HG03521 (cell line): ENCODE data around the gene HABP4.

Source experiments
- ATAC-seq: cut with Tn5 transposase; IDR thresholded peaks from one replicate; pipeline ENCODE4 v1.9.1; 2021; ENCODE audit warnings: mild to moderate bottlenecking, moderate library complexity; ENCODE audit not compliant: unreplicated experiment

The HABP4 gene

DNA sequence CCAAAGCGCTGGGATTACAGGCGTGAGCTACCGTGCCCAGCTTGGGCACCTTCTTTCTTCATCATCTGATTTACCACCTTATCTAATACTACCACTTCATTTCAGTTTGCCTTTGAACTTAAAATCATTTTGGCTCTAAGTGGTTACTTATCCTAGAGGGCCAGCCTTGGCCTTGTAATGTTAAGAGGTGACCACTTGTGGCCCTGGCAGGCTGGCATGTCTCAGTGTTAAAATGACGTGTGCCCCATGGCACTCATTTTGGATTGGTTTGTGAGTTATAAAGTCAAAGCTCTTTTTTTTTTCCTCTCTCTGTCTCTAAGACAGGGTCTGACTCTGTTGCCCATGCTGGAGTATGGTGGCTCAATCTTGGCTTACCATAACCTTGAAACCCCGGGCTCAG, 17.8 kb downstream of the HABP4 start:
- no peak for ATAC-seq

DNA sequence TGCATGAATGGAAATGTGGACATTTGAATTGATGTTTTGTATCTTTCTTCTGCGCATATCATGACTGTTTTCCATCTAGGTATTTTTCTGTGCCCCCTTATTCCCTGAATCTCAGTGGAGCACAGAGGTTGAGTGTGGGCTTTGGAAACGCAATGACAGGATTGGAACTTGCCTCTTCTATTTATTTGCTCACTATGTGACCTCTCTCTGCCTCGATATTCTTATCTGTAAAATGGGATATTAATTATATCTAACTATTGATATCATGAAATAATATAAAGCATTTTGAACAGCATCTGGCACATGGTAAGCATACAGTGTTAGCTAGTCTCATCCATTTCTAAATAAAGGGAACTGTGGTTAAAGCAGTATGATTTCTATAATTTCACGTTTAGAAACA, 26.0 kb downstream of the HABP4 start:
- no peak for ATAC-seq

DNA sequence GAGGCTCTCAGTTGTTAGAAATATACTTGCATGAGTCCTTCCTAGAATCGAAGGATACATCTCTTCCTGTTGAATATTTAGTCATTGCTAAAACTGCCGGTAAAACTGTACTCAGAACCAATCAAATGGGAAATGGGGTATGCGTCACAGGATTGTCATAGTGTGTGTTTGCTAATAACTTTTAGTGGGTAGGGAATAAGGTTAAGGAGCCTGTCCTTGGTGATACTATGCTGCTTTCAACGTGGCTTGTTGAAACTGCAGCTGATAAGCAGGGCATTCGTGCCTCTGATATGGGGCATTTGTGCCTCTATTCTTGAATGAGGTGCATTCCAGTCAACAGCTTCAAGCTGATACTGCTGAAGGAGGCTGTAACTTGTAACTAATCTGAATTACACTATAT, 26.6 kb downstream of the HABP4 start:
- ATAC-seq, result no peak

DNA sequence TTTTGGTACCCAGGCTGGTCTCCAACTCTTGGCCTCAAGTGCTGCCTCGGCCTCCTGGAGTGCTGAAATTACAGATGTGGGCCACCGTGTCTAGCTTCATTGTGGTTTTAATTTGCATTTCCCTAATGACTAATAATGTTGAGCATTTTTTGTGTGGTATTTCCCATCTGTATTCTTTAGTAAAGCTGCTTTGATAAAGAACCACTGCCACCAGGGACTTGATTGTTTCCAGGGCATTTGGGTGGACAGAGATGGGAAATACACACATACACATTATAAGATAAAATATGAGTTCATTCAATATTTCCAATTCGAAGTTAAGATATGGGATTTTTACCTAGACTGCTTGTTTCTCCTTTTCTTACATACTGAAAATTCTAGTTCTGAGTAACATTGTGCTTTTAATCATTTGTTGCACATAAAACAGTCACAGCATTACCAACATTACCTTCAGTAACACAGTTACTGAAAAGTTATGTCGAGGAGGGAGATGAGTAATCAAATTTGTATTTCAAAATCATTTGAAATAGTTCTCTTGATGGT, 28.9 kb downstream of the HABP4 start:
- ATAC-seq, result peak; percentile 64

DNA sequence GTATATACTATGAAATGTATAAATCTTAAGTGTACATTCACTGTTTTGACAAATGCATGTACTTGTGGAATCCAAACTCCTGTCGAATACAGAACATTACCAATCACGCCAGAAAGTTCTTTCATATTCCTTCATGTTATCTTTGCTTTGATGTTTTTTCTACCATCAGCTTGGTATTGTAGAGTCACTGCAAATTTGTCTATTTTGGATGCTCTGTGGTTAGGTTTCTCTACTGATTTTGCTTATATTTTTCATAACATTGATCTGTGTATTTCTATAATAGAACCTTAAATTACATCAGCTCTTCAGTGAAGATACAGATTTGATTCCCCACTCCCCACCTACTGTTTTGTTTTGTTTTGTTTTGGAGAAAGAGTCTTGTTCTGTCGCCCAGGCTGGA, 30.8 kb downstream of the HABP4 start:
- ATAC-seq, result no peak

DNA sequence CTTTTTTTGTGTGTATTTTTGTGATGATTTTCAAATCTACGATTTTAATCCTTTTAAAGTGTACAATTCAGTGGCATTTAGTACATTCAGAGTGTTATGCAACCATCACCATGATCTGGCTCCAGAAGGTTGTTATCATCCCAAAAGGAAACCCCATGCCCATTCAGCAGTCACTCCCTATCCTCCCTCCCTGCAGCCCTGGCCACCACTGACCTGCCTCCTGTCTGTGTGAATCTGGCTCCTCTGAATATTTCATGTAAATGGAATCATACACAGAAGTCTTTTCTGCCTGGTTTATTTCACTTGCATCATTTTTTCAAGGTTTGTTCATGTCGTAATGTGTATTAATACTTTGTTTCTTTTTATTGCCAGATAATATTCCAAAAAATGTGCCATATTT, 32.5 kb downstream of the HABP4 start:
- ATAC-seq, result no peak

DNA sequence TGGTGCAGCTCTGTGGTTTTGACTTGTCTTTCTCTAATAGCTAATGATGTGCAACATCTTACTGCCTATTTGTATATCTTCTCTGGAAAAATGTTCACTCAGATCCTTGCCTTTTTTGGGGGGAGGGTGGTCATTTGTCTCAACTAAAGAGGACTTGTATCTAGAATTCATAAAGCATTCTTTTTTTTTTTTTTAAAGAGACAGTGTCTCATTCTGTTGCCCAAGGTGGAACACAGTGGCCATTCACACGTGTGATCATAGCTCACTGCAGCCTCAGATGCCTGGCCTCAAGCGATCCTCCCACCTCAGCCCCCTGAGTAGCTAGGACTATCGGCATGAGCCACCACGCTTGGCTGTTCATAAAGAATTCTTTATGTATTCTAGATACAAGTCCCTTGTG, 33.2 kb downstream of the HABP4 start:
- no peak for ATAC-seq

DNA sequence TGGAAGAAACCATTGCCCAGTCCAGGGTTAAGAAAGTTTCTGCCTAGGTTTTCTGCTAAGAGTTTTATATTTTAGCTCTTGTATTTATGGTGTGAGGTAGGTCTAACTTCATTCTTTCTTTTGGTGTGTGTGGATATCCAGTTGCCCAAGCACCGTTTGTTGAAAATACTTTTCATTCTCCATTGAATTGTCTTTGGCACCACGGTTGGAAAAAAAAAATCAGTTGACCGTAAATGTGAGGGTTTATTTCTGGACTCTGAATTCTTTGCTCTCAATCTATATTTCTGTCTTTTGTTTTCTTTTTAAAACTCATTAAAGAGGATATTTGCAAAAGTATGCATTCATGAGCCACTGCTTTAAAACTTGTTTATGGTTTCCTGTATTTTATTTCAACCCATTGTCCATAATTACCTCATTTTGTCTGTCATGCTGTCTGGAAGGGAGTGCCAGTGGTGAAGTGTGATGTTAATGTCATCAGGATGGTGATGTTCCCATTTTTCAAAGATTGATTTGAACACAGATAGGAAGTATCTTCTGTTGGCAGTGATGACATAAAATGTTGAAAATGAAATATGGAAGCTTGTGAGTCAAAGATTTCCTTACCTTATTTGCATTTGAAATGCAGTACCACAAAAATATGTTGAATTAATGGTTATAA, 33.9 kb downstream of the HABP4 start:
- ATAC-seq, result no peak

DNA sequence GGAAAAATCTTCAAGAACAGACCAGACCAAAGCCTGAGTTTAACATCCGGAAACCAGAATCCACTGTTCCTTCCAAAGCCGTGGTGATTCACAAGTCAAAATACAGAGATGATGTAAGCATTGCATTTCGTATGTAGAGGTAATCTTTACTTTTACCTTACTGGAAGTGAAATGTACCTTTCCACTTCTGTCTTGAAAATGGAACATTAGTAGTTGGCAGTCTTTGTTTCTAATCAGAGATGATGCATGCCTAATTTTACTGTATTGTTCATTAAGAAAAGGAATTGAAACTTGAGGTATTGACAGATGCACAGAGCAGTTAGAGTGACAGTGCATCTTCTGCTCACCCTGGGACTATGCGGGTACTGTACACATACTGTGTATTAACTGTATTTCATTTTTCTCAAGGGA, 34.6 kb downstream of the HABP4 start:
- peak; percentile 94 for ATAC-seq

DNA sequence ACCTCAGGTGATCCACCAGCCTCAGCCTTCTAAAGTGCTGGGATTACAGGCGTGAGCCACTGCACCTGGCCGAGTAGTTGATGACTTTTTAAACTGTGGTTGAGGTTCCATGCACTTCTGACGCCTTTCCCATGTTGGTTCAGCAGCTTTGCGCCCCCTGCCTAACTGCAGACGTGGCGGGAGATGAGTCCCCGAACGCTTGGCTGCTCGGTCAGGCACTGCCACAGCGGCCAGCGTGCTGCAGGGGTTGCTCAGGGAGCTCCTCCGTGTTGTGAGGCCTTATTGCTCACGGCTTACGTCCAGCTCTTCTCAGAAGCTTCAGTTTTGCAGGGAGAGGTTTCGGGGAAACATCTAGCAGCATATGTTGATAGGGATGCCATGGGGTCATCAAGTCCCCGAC, 35.3 kb downstream of the HABP4 start:
- no peak for ATAC-seq

DNA sequence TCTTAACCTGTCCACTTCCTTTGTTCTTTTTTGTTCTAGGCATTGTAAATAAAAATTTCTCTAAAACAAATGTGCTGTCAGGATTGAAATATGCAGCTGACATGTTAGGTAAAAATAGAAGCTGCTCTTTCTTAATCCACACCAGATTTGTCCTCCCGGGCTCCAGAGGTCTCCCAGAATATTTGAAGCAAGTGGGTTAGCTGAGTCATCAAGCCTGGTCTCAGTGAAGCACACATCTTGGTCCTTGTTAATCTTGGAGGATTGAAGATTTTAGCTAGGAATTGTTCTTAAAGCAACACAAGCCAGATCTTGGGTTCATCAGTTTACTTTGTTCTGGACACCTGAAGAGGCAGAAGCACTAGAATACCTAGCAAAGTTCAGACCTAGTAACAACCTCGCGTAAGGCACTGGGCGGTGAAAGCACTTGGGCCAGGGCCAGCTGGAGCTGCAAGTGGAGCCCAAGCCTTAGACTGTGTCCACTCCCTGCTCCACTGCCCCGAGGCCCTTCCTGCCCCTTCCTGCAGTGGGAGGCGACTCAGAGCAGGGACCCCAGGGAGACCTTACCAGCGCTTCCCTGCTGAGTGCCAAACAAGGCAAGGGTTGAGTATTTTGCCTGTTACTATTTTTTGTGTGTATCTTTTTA, 36.5 kb downstream of the HABP4 start:
- no peak for ATAC-seq

DNA sequence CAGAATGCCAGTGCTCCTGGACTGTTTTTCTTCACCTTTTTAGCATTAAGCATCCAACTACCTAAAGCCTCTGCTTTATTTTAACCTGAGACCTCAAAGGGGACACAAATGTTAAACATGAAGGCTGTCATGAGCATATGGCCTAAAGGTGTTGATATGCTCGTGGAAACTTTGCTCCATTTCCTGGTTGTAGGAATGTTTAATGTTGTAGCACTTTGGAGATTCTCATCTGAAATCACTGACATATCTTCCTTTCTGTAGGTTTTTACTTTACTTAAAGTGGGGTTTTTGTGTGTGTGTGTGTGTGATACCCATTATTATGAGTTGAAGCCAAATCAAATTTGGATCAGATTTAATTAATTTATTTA, 37.0 kb downstream of the HABP4 start:
- ATAC-seq, result no peak

DNA sequence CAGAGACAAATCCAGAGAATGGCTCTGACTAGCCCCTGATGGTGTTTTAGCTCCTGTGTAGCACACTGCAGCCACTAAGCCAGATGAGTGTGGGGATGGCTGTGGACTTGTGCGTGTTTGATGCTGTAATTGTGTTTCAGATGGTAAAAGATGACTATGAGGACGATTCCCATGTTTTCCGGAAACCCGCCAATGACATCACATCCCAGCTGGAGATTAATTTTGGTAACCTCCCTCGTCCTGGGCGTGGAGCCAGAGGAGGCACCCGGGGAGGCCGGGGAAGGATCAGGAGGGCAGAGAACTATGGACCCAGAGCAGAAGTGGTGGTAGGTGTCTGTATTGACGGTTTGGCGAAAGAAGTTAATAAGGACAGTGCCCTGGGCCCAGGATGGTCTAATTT, 38.0 kb downstream of the HABP4 start:
- ATAC-seq, result no peak

DNA sequence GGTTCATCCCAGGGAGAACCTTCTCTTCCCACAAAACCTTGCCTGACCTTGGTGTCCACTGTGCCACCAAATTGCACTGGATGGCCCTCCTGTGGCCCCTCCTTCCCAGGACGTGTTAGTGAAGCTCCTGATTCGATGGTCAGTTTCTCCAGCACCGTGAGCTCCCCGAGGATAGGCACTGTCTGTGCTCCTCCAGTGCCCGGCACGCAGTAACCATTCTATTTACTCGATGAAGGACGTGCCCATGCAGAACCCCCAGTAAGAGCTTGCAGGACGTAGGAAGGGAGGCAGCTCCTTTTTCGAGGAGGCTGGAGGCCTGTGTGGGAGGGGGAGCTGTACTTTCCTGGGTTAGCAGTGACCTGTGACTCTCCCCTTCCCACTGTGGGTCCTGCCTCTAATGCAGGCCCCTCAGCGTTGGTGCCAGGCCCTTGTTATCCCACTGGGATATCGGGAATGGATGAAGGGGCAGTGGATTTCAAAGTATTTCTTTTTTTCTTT, 39.6 kb downstream of the HABP4 start:
- no peak for ATAC-seq

DNA sequence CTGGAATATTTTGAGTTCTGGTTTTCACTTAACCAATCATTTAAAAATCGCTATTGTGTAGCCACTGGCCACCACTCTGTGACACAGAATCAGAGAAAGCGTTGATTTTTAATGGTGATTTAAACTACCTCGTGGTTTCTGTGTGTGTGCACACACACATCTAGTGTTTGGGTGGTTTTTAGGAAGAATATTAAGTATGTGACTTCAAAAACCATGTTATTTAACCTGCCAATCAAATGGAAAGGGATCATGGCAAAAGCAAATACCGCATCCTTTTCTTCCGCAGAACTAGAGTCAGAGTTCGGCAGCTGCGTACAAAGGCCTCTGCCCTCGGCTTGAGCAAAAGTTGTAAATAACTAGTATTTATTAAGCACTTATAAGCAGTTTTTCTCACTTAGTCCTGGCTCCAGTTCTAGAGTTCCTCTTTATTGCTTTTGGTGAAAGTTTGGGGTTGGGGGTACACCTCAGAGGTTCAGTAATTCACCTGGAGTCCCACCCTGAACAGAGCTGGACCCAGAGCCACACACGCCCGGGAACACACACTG, 40.6 kb downstream of the HABP4 start:
- ATAC-seq, result no peak

DNA sequence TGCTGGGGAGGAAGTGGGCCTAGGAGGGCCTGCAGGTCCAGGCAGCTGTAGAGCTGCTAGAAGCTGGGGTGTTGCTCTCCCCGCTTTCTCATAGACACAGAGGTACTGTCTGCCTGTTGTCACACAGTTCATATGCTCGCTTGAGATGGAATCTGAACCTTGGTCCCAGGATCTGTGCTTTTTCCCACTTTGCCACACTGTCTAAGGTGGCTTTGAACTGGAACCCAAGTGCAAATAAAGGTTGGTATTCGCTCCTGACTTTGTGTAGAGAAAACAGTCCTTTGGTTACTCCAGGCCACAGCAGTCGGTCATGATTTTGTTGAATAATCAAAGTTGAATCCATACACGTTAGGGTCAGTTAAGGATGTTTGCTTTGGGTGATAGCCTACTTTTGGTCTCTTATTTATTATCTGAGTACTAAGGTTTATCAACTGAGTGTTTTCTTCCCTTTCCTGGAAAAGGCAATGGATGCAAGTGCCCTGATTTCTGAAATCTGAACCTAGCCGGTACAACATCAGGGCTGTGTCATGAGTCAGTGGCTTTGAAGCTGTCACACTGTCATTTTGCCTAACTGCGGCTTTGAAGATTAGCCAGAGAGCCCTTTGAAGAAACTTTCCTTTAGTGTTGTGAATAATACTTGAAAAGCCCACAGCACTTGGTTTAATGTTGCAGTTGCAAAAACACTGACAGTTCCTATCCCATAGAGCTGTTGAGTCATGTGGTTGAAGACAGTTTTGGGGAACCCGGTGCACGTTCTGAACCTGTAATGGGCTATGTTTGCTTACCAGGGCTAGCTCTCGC, 41.3 kb downstream of the HABP4 start:
- no peak for ATAC-seq

DNA sequence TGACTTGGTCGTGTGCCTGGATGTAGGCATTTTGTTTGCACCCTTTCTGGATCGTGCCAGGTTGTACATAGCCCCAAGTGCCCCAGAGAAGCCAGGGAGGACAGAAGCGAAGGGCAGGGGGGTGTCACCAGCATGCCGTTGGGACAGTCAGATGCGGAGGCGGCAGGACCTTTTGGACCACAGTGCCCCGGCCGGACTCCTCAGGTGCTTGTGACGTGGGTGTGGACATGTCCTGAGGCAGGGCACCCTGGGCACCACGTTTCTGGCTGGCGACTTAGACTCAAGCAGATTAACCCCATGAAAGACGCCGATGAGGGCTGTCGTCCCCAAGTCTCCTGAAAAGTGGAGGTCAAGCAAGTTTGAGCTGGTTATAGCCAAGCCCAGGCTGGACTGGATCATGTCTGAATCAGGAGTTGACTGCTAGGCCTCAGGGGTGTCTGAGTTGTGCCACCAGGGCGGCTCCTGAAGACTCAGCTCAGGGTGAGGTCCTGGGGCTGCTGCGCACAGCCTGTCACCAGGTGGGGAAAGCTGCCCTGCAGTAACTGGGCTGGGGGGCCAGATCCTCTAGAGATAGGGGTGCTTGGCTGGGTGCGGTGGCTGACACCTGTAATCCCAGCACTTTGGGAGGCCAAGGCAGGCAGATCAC, 42.0 kb downstream of the HABP4 start:
- no peak for ATAC-seq

DNA sequence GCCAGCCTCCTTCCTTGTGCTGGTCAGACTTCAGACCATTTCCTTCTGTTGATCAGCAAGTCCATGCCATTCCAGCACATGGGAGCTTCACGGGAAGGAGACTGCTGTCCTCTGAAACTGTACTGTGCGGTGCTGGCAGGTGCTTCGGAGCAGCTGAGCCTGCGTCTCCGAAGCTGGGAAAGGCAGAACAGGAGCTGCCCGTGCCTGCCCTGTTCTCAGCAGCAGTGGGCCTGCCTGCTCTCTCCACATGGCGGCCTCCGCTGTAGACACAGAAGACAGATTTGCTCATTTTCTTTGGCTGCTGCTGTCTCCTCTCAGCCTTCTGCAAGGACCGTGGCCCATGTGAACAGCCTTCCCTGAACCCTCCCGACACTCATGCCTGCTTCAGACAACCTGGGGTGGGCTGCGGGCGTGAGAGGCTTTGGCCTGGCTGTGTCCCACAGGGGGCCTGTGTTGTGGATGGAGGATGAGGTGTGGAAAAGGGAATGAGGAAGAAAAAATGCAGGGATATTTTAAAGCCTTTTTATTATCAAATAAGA, 43.1 kb downstream of the HABP4 start:
- ATAC-seq, result no peak

DNA sequence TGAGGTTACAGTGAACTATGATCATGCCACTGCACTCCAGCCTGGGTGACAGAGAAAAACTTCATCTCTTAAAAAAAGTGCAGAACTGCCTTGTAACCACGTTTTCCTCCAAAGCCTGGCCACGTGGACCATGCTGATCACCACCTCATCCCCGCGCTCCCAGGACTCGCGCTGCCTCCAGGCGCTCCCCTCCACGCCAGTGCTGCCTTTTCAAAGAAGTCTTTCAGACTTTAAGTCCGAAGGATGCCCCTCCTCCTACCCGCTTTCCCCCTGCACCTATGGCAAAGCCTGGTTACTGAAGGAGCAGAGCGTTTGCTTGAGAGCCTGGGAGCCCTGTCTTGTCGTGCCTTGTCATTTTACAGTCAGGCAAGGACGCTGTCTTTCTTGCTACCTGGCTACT, 43.8 kb downstream of the HABP4 start:
- no peak for ATAC-seq

DNA sequence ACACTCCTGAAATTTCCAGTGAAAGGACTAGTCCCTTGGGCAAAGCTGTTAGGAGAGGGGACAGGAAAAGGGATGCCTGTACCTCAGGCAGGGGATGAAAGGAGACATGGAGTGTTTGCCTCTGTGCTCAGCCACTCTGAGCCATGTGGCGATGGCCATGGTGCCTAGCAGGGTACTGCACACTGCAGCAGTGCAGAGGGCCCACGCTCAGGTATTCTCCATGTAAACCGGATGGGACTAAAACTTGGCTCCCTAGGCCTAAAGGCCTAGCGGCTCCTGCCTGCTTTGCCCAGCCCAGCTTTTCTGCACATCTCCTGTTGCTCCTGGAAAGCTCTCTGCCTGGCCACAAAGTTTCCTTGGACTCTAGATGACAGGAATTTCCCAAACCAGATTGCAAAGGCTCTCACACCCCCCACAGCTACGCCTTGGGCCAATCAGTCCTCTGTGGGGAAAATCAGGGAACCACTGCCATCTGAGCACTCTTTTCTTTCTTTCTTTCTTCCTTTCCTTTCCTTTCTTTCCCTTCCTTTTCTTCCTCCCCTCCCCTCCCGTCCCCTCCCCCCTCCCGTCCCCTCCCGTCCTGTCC, 44.3 kb downstream of the HABP4 start:
- no peak for ATAC-seq
